LNCAP (cell line): ENCODE results near the gene RNF123.

Source experiments
- CTCF ChIP-seq: fragments of 450-650 bp; IDR thresholded peaks from 2 replicates; pipeline ENCODE4 v1.5.1; 2017; ENCODE audit warnings: mild to moderate bottlenecking

RNF123 gene

GRCh38 chr3:49721896-49722781, 32.8 kb downstream of the RNF123 start:
- TF ChIP-seq CTCF, result no peak

- no peak for TF ChIP-seq CTCF
Observed at GRCh38 chr3:49722896-49723295, 33.5 kb downstream of the RNF123 start.

GRCh38 chr3:49723296-49723627, 33.9 kb downstream of the RNF123 start:
- no peak for TF ChIP-seq CTCF

GRCh38 chr3:49723628-49724551, 34.5 kb downstream of the RNF123 start, which contains the start of gene GMPPB:
Gene GMPPB (minus strand): TSS chr3:49723951. CDS start chr3:49723726, 225 bp downstream.
- TF ChIP-seq CTCF, result no peak

GRCh38 chr3:49724586-49724985, 35.2 kb downstream of the RNF123 start:
- no peak for TF ChIP-seq CTCF

GRCh38 chr3:49725906-49726681, 36.7 kb downstream of the RNF123 start:
- TF ChIP-seq CTCF, result no peak
